Neural crest cell (in vitro differentiated cells): Measurements from ENCODE around the gene GIMAP2. TPM values are rescaled to one million over a fixed set of nuclear protein-coding genes. Genes with fewer than 3 reads are reported as not detected.

Source experiments
- DNase-seq: peaks from one replicate; pipeline ENCODE4 v3.0.0; 2021; ENCODE audit warnings: low read depth, mixed read lengths, low spot score
- H3K27ac Mint-ChIP-seq: one replicate; pipeline ENCODE4 v1.8.0; 2021; ENCODE audit warnings: mild to moderate bottlenecking, mixed read lengths; ENCODE audit not compliant: unreplicated experiment
- H3K27me3 Mint-ChIP-seq: 2 replicates; pipeline ENCODE4 v1.8.0; 2021; ENCODE audit warnings: low read depth, mild to moderate bottlenecking, mixed read lengths
- H3K36me3 Mint-ChIP-seq: 2 replicates; pipeline ENCODE4 v1.8.0; 2021; ENCODE audit warnings: low read depth, mild to moderate bottlenecking, mixed read lengths
- H3K4me1 Mint-ChIP-seq: 2 replicates; pipeline ENCODE4 v1.8.0; 2021; ENCODE audit warnings: mixed read lengths
- H3K4me3 Mint-ChIP-seq: one replicate; pipeline ENCODE4 v1.8.0; 2021; ENCODE audit warnings: mild to moderate bottlenecking, mixed read lengths
- H3K9me3 Mint-ChIP-seq: 2 replicates; pipeline ENCODE4 v1.8.0; 2021; ENCODE audit warnings: mixed read lengths
- CTCF ChIP-seq: fragments of 200-600 bp; sonication (generic); conservative IDR thresholded peaks from 2 replicates; pipeline ENCODE4 v1.5.0; 2021; ENCODE audit warnings: antibody characterized with exemption, mild to moderate bottlenecking
- total RNA-seq: library from RNA; stranded (reverse); gene quantifications from 2 replicates; pipeline ENCODE4 v1.2.1, GENCODE V29; 2021

The GIMAP2 gene
- total RNA-seq, 1 donor from 2014 or later, result not detected

GRCh38 chr7:150716939-150717338, 31.4 kb downstream of the GIMAP2 start:
- H3K36me3 Mint-ChIP-seq, result no peaks in the 10 kb centered on the region
- no peak for TF ChIP-seq CTCF
- peaks cover 16% of the 10 kb centered on the region for H3K27me3 Mint-ChIP-seq
- no peak for DNase-seq
- H3K27ac Mint-ChIP-seq, result no peak overlapping the region
- peaks cover 6% of the 10 kb centered on the region for H3K9me3 Mint-ChIP-seq
- H3K4me3 Mint-ChIP-seq, result no peak overlapping the region
- no peaks in the 10 kb centered on the region for H3K4me1 Mint-ChIP-seq

DNA sequence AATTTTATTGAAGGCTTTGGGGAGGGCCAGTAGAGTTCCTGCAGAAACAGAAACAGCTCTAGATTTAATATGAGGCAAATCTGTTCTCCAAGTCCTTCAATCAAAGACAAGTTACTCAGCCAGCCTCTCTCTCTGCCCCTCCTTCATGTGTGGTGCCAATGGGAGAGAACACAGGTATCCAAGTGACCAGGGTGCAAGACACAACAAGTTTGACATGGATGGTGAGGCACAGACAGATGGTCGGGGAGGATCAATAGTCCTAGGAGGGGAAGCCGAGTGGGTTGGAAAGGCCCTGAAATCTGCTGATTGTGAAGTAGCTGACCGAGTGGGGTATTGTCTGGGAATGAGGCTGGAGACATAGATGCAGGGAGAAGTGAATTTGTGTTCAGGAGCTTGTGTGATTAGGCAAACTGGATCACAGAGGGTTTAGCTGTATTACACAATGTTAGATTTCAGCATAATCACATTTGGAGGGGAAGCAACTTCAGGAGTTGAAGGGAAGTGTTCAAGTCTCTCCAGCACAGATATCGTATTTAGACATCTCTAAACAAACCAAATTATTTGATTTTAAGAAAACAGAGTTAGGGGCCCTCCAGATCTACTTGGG, 32.4 kb downstream of the GIMAP2 start:
- Mint-ChIP-seq H3K27me3 (peaks cover 16% of the 10 kb centered on the region), H3K4me1 (no peaks in the 10 kb centered on the region), H3K27ac (no peak overlapping the region), H3K4me3 (no peak overlapping the region), H3K9me3 (peaks cover 4% of the 10 kb centered on the region), H3K36me3 (no peaks in the 10 kb centered on the region)
- no peak for TF ChIP-seq CTCF
- no peak for DNase-seq

DNA sequence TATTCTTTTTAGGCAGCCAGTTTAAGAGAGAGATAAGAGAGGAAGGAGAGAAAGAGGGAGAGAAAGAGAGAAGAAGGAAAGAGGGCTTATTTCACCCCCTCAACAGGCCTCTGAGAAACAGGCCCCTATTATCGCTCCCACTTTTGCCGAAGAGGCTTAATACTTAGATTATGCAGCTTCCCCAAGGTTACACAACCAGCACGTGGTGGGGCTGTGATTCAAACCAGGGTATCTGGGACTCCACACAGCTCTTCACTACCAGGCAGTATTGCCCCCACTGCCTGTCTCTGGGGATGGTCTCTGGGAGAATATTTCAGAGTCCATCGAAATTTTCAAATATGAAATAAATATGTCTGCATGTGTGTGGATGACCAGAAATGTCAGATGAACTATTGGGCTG, 33.9 kb downstream of the GIMAP2 start:
- peak overlapping the region; percentile 25 for H3K27ac Mint-ChIP-seq
- no peaks in the 10 kb centered on the region for H3K36me3 Mint-ChIP-seq
- H3K9me3 Mint-ChIP-seq, result no peaks in the 10 kb centered on the region
- no peak for DNase-seq
- H3K4me3 Mint-ChIP-seq, result no peak overlapping the region
- peaks cover 14% of the 10 kb centered on the region for H3K27me3 Mint-ChIP-seq
- no peak for TF ChIP-seq CTCF
- H3K4me1 Mint-ChIP-seq, result no peaks in the 10 kb centered on the region

DNA sequence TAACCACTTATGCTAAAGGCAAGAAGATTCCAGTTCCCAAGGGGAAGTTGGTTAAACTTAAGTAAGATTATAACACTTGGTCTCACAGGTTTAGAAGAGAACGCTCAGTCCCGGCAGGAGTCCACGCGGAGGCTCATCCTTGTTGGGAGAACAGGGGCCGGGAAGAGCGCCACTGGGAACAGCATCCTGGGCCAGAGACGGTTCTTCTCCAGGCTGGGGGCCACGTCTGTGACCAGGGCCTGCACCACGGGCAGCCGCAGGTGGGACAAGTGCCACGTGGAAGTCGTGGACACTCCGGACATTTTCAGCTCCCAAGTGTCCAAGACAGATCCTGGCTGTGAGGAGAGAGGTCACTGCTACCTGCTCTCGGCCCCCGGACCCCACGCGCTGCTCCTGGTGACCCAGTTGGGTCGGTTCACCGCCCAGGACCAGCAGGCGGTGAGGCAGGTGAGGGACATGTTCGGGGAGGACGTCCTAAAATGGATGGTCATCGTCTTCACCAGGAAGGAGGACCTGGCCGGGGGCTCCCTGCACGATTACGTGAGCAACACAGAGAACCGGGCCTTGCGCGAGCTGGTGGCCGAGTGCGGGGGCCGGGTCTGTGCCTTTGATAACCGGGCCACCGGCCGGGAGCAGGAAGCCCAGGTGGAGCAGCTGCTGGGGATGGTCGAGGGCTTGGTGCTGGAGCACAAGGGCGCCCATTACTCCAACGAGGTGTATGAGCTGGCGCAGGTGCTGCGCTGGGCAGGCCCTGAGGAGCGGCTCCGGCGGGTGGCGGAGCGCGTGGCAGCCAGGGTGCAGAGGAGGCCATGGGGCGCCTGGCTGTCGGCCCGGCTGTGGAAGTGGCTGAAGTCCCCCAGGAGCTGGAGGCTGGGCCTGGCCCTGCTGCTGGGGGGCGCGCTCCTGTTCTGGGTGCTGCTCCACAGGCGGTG, 34.7 kb downstream of the GIMAP2 start:
- no peak for TF ChIP-seq CTCF
- no peaks in the 10 kb centered on the region for H3K9me3 Mint-ChIP-seq
- no peak overlapping the region for H3K4me3 Mint-ChIP-seq
- peaks cover 14% of the 10 kb centered on the region for H3K27me3 Mint-ChIP-seq
- no peak overlapping the region for H3K27ac Mint-ChIP-seq
- no peaks in the 10 kb centered on the region for H3K4me1 Mint-ChIP-seq
- H3K36me3 Mint-ChIP-seq, result no peaks in the 10 kb centered on the region
- DNase-seq, result no peak

- no peak for TF ChIP-seq CTCF
- no peaks in the 10 kb centered on the region for H3K9me3 Mint-ChIP-seq
- H3K4me3 Mint-ChIP-seq, result no peak overlapping the region
- DNase-seq, result no peak
- no peak overlapping the region for H3K27ac Mint-ChIP-seq
- H3K4me1 Mint-ChIP-seq, result no peaks in the 10 kb centered on the region
- peaks cover 16% of the 10 kb centered on the region for H3K27me3 Mint-ChIP-seq
- H3K36me3 Mint-ChIP-seq, result no peaks in the 10 kb centered on the region
Measured at GRCh38 chr7:150721970-150722373, 36.5 kb downstream of the GIMAP2 start.
